SK-N-SH (cell line): ENCODE data around the gene ZNF521. TPM values are rescaled to one million over a fixed set of nuclear protein-coding genes. Genes with fewer than 3 reads are reported as not detected.
A peak's percentile ranks its signal among the peaks of the same experiment; 100 is the strongest.

ENCODE experiments used
- CTCF ChIA-PET: fragments of 300-600, 350-600 bp; formaldehyde crosslinking; extraction: SDS; loops from one replicate; lab custom pipeline; 2021; lab: Yijun Ruan, JAX
- POLR2A ChIA-PET: fragments of 350-600 bp; sonication (Branson Sonifier 250); formaldehyde crosslinking; extraction: SDS; loops from one replicate; lab custom pipeline; 2020; ENCODE audit warnings: antibody characterized with exemption, inconsistent platforms; lab: Yijun Ruan, JAX
- DNase-seq: peaks from one replicate; pipeline ENCODE4 v3.0.0; 2012
- H2AFZ ChIP-seq: fragments of 200-600 bp; sonication (generic); 2 replicates; pipeline ENCODE4 v1.8.1; 2016; ENCODE audit warnings: antibody characterized with exemption, mild to moderate bottlenecking, low read depth
- H3F3A ChIP-seq: fragments of 200-600 bp; sonication (generic); replicated peaks from 2 replicates; pipeline ENCODE3; 2016; ENCODE audit warnings: antibody characterized with exemption, mild to moderate bottlenecking; ENCODE audit not compliant: insufficient read depth
- H3K27ac ChIP-seq, 2 experiments: fragments of 200-500 bp in 1 of 2; fragments of 200-600 bp in 1 of 2; sonication (Bioruptor generic) in 1 of 2; sonication (generic), shearing (Covaris generic) in 1 of 2; 2 replicates each; pipeline versions ENCODE4 v1.5.1 to v1.6.1; 2014 to 2016; ENCODE audit warnings: low read depth in 2 of 2, inconsistent platforms in 1 of 2, low read length in 1 of 2, mild to moderate bottlenecking in 1 of 2, mixed read lengths in 1 of 2
- H3K27me3 ChIP-seq: fragments of 200-600 bp; sonication (generic), shearing (Covaris generic); 2 replicates; pipeline ENCODE4 v1.6.1; 2016; ENCODE audit warnings: mixed run types; ENCODE audit not compliant: insufficient read depth
- H3K36me3 ChIP-seq, 2 experiments: fragments of 200-500 bp in 1 of 2; fragments of 200-600 bp in 1 of 2; sonication (Bioruptor generic) in 1 of 2; sonication (generic) in 1 of 2; replicated peaks in 1 of 2; 2 replicates each; pipeline versions ENCODE3 to v1.5.1; 2014 to 2016; ENCODE audit warnings: low read length in 1 of 2, mild to moderate bottlenecking in 1 of 2; ENCODE audit not compliant: insufficient read depth in 2 of 2, control insufficient read depth in 1 of 2
- H3K4me1 ChIP-seq, 2 experiments: fragments of 200-500 bp in 1 of 2; fragments of 200-600 bp in 1 of 2; sonication (Bioruptor generic) in 1 of 2; sonication (generic), shearing (Covaris generic) in 1 of 2; 2 replicates each; pipeline versions ENCODE4 v1.5.1 to v1.6.1; 2014 to 2016; ENCODE audit warnings: low read depth in 1 of 2, low read length in 1 of 2, mixed run types in 1 of 2; ENCODE audit not compliant: insufficient read depth in 2 of 2, control insufficient read depth in 1 of 2
- H3K4me2 ChIP-seq: fragments of 200-600 bp; sonication (generic), shearing (Covaris generic); 2 replicates; pipeline ENCODE4 v1.6.1; 2017; ENCODE audit warnings: mixed run types
- H3K4me3 ChIP-seq, 2 experiments: fragments of 200-500 bp in 1 of 2; fragments of 200-600 bp in 1 of 2; sonication (Bioruptor generic) in 1 of 2; sonication (generic), shearing (Covaris generic) in 1 of 2; 2 replicates each; pipeline versions ENCODE4 v1.5.1 to v1.8.1; 2014 to 2016; ENCODE audit warnings: low read depth in 2 of 2, inconsistent platforms in 1 of 2, low read length in 1 of 2, mild to moderate bottlenecking in 1 of 2, mixed read lengths in 1 of 2, moderate library complexity in 1 of 2
- H3K79me2 ChIP-seq: fragments of 200-600 bp; sonication (generic); 2 replicates; pipeline ENCODE4 v1.8.1; 2017; ENCODE audit warnings: mild to moderate bottlenecking; ENCODE audit not compliant: insufficient read depth
- H3K9ac ChIP-seq: fragments of 200-600 bp; sonication (generic); 2 replicates; pipeline ENCODE4 v1.6.1; 2017; ENCODE audit warnings: mixed run types
- H3K9me2 ChIP-seq: fragments of 200-600 bp; sonication (generic); 2 replicates; pipeline ENCODE4 v1.6.1; 2017; ENCODE audit warnings: mixed run types
- H3K9me3 ChIP-seq: fragments of 200-600 bp; sonication (generic); 2 replicates; pipeline ENCODE4 v1.6.1; 2017; ENCODE audit warnings: mixed run types, mild to moderate bottlenecking, moderate library complexity
- H4K20me1 ChIP-seq: fragments of 200-600 bp; sonication (generic); 2 replicates; pipeline ENCODE4 v1.6.1; 2017; ENCODE audit warnings: mild to moderate bottlenecking, mixed run types; ENCODE audit not compliant: insufficient read depth
- CHD2 ChIP-seq: fragments of 150-350 bp; IDR thresholded peaks from 2 replicates; pipeline ENCODE4 v1.6.1; 2018; ENCODE audit warnings: low read length; ENCODE audit not compliant: partially characterized antibody
- CTCF ChIP-seq: fragments of 200-600 bp; sonication (generic); IDR thresholded peaks from 2 replicates; pipeline ENCODE4 v1.6.1; 2017; ENCODE audit warnings: antibody characterized with exemption, mild to moderate bottlenecking, moderate library complexity
- ELF1 ChIP-seq: IDR thresholded peaks from 2 replicates; pipeline ENCODE4 v1.4.0; 2012
- EZH2phosphoT487 ChIP-seq: fragments of 200-600 bp; sonication (generic); IDR thresholded peaks from 2 replicates; pipeline ENCODE4 v1.6.1; 2017; ENCODE audit warnings: low read depth, mixed run types, mild to moderate bottlenecking, antibody characterized with exemption, moderate library complexity, borderline replicate concordance
- FOXJ3 ChIP-seq: sonication (generic); formaldehyde crosslinking; IDR thresholded peaks from 2 replicates; pipeline ENCODE4 v1.5.1; 2020; ENCODE audit warnings: mild to moderate bottlenecking, missing genetic modification reagents
- FOXM1 ChIP-seq: IDR thresholded peaks from 2 replicates; pipeline ENCODE4 v1.4.0; 2012; ENCODE audit warnings: low read depth, mild to moderate bottlenecking
- IRF3 ChIP-seq: fragments of 150-350 bp; IDR thresholded peaks from 2 replicates; pipeline ENCODE4 v1.6.1; 2016; ENCODE audit warnings: mild to moderate bottlenecking, low read depth, low read length
- JUND ChIP-seq: IDR thresholded peaks from 2 replicates; pipeline ENCODE4 v1.4.0; 2012
- MAX ChIP-seq: IDR thresholded peaks from 2 replicates; pipeline ENCODE4 v1.4.0; 2012; ENCODE audit warnings: low read depth
- MEF2A ChIP-seq: IDR thresholded peaks from 2 replicates; pipeline ENCODE4 v1.4.0; 2012; ENCODE audit warnings: low read depth, borderline replicate concordance
- MXI1 ChIP-seq: IDR thresholded peaks from 2 replicates; pipeline ENCODE4 v1.6.1; 2012; ENCODE audit warnings: mild to moderate bottlenecking, low read depth, low read length, improper control_type of control experiment
- NFIC ChIP-seq: IDR thresholded peaks from 2 replicates; pipeline ENCODE4 v1.4.0; 2012; ENCODE audit warnings: borderline replicate concordance
- POLR2AphosphoS5 ChIP-seq: IDR thresholded peaks from 2 replicates; pipeline ENCODE4 v1.6.1; 2012; ENCODE audit warnings: low read depth, low read length
- RAD21 ChIP-seq: IDR thresholded peaks from 2 replicates; pipeline ENCODE4 v1.6.1; 2012; ENCODE audit warnings: mild to moderate bottlenecking, low read length
- REST ChIP-seq: IDR thresholded peaks from 2 replicates; pipeline ENCODE4 v1.6.1; 2012; ENCODE audit warnings: mild to moderate bottlenecking, low read depth, low read length, moderate library complexity
- RFX5 ChIP-seq: IDR thresholded peaks from 2 replicates; pipeline ENCODE4 v1.6.1; 2012; ENCODE audit warnings: mild to moderate bottlenecking, improper control_type of control experiment, low read length
- SIN3A ChIP-seq: IDR thresholded peaks from 2 replicates; pipeline ENCODE4 v1.6.1; 2012; ENCODE audit warnings: low read depth, mild to moderate bottlenecking, low read length, moderate library complexity, borderline replicate concordance
- SMC3 ChIP-seq: IDR thresholded peaks from 2 replicates; pipeline ENCODE4 v1.6.1; 2012; ENCODE audit warnings: low read depth, low read length, improper control_type of control experiment
- TAF1 ChIP-seq: IDR thresholded peaks from 2 replicates; pipeline ENCODE4 v1.6.1; 2012; ENCODE audit warnings: low read depth, mild to moderate bottlenecking, low read length, moderate library complexity, borderline replicate concordance
- TEAD4 ChIP-seq: IDR thresholded peaks from 2 replicates; pipeline ENCODE4 v1.4.0; 2012; ENCODE audit warnings: mild to moderate bottlenecking, borderline replicate concordance; ENCODE audit not compliant: insufficient read depth
- USF1 ChIP-seq: IDR thresholded peaks from 2 replicates; pipeline ENCODE4 v1.4.0; 2012; ENCODE audit warnings: low read depth, borderline replicate concordance
- YY1 ChIP-seq: IDR thresholded peaks from 2 replicates; pipeline ENCODE4 v1.4.0; 2012; ENCODE audit warnings: low read depth, mild to moderate bottlenecking
- ZBTB33 ChIP-seq: IDR thresholded peaks from 2 replicates; pipeline ENCODE4 v1.4.0; 2012; ENCODE audit warnings: low read depth, borderline replicate concordance
- WGBS: methylation state at CpG from one replicate; pipeline ENCODE4 v1.1.6; 2017; ENCODE audit warnings: low lambda C conversion rate; 5-methylcytosine and 5-hydroxymethylcytosine counted together
- polyA plus RNA-seq, 3 experiments: library from polyadenylated mRNA; depleted of rRNA; stranded (reverse); fragments of >200 nt; gene quantifications; 2 replicates each; pipeline ENCODE4 v1.2.3, GENCODE V29; 2012

Gene ZNF521
- polyA plus RNA-seq, 1 of the 3 experiments (the other 2 are of a cell fraction) = 14.1 TPM

- TF ChIP-seq ZBTB33 = no peak
- TF ChIP-seq YY1 = no peak
- TF ChIP-seq CHD2 = no peak
- TF ChIP-seq EZH2phosphoT487 = no peak
- TF ChIP-seq MEF2A = no peak
- peak; percentile 16; the same call in 1 of the 2 replicates for TF ChIP-seq NFIC
- no peak for TF ChIP-seq REST
- TF ChIP-seq MXI1 = no peak
- TF ChIP-seq JUND = peak; percentile 38; the same call in 1 of the 2 replicates
- no peak for TF ChIP-seq POLR2AphosphoS5
- TF ChIP-seq SIN3A = no peak
- TF ChIP-seq FOXJ3 (CRISPR knock-in tag) = no peak
- no peak for TF ChIP-seq FOXM1
Measured at GRCh38 chr18:25144820-25145219, 207.1 kb downstream of the ZNF521 start (continued).

- TF ChIP-seq ELF1 (no peak), MAX (no peak), RAD21 (no peak), IRF3 (no peak), CTCF (no peak), TEAD4 (no peak), TAF1 (no peak), SIN3A (no peak), SMC3 (no peak), RFX5 (no peak), USF1 (no peak)
- Histone ChIP-seq H3K79me2 (no peaks in the 10 kb centered on the region), H3K4me2 (no peak overlapping the region), H4K20me1 (no peaks in the 10 kb centered on the region), H3K27ac (no peak overlapping the region), H3F3A (peaks cover 7% of the 10 kb centered on the region), H3K36me3 (no peaks in the 10 kb centered on the region), H3K9me2 (no peaks in the 10 kb centered on the region), H2AFZ (no peak overlapping the region), H3K4me1 (no peaks in the 10 kb centered on the region; a peak in 2 of 4 replicates), H3K9me3 (no peaks in the 10 kb centered on the region), H3K4me3 (no peak overlapping the region), H3K9ac (no peak overlapping the region), H3K27me3 (no peaks in the 10 kb centered on the region)
- POLR2A ChIA-PET = no interaction called here
- 77% methylated on average over 3 of the region's 3 CpGs for WGBS
- CTCF ChIA-PET = interaction anchor here (0.6 kb wide), 1 partner anchor 92 kb away, joined by 3 read pairs; no protein-coding TSS in a partner anchor
- DNase-seq = no peak
Measured at GRCh38 chr18:25141886-25142285, 210.1 kb downstream of the ZNF521 start.
